Adrenal gland (tissue), 12 donors: Measurements from ENCODE around the gene SLC3A2. TPM values are rescaled to one million over a fixed set of nuclear protein-coding genes. Genes with fewer than 3 reads are reported as not detected.
"Not testable (repeated sequence)": the region's sequence is repeated elsewhere in the genome, so short reads cannot be mapped to it uniquely, and the experiment has no call there.

ENCODE experiments used
- DNase-seq, 7 donors: peaks; one replicate each; pipeline ENCODE4 v3.0.0-alpha.2; 2019 to 2020
- H3K27ac ChIP-seq, 5 donors: fragments of 200-600 bp; sonication (generic) in 4 of 5; 1 replicate in 3 of 5; 2 replicates in 2 of 5; pipeline versions ENCODE4 v1.5.1 to v1.8.0; 2016 to 2020; ENCODE audit warnings: mild to moderate bottlenecking in 1 of 5
- H3K27me3 ChIP-seq: fragments of 200-600 bp; 2 replicates; pipeline ENCODE4 v1.8.0; 2021
- H3K36me3 ChIP-seq, 2 donors: fragments of 200-600 bp; replicated peaks in 1 of 2; 1 replicate in 1 of 2; 2 replicates in 1 of 2; pipeline versions ENCODE4 v1.5.1 to v1.8.0; 2018 to 2022
- H3K4me1 ChIP-seq, 2 donors: fragments of 200-600 bp; replicated peaks in 1 of 2; 1 replicate in 1 of 2; 2 replicates in 1 of 2; pipeline versions ENCODE4 v1.5.1 to v1.8.0; 2018 to 2021
- H3K4me3 ChIP-seq, 4 donors: fragments of 200-600 bp; sonication (generic) in 3 of 4; one replicate each; pipeline ENCODE4 v1.5.1; 2016 to 2018
- H3K9me3 ChIP-seq, 3 donors: fragments of 200-600 bp; sonication (generic) in 1 of 3; replicated peaks in 1 of 3; 1 replicate in 2 of 3; 2 replicates in 1 of 3; pipeline versions ENCODE4 v1.5.1 to v1.8.0; 2016 to 2021
- POLR2A ChIP-seq, 2 donors: fragments of 450-650 bp; IDR thresholded peaks; one replicate each; pipeline ENCODE4 v1.6.1; 2017; ENCODE audit warnings: antibody characterized with exemption in 2 of 2, mild to moderate bottlenecking in 2 of 2, moderate library complexity in 1 of 2
- WGBS, 4 donors: extraction: QIAGEN DNeasy Blood & Tissue Kit in 2 of 4; methylation state at CpG; one replicate each; pipeline versions ENCODE4 v1.1.5 to v1.1.7; 2013 to 2017; 5-methylcytosine and 5-hydroxymethylcytosine counted together
- intact Hi-C, 2 donors: fragments of 100-400 bp; cut with DNase I; formaldehyde crosslinking; loops; one replicate each; pipeline versions ENCODE4 v1.14.1 to v1.15.0; 2022 to 2023
- polyA plus RNA-seq, 3 donors: library from polyadenylated mRNA; stranded (reverse); fragments of 200-250 nt in 2 of 3; fragments of 350-450 nt in 1 of 3; fragmentation: Illumina TruSeq in 1 of 3; extraction: RNeasy Lipid Tissue Mini Kit (QIAGEN cat#74804) in 1 of 3; gene quantifications; one replicate each; pipeline ENCODE4 v1.2.3, GENCODE V29; 2013 to 2014
- total RNA-seq, 9 donors: library from RNA; depleted of rRNA in 4 of 9; stranded (reverse); fragments of >200 nt in 4 of 9; fragments of 120-200 nt in 1 of 9; fragmentation: NEBNext Ultra II Directional in 1 of 9; extraction: Animal tissue kit (Norgen Biotek cat#: 25700) in 1 of 9; gene quantifications; one replicate each; pipeline versions ENCODE4 v1.1.0 to v1.2.4, GENCODE V29; 2013 to 2023
- TF ChIP-seq, protein P1 (sequence below), 6 experiments: fragments of 450-650 bp in 4 of 6; fragments of 200-600 bp in 2 of 6; sonication (generic) in 1 of 6; IDR thresholded peaks; 1 replicate in 5 of 6; 2 replicates in 1 of 6; pipeline versions ENCODE4 v1.5.1 to v1.8.0; 2016 to 2021; ENCODE audit warnings: antibody characterized with exemption in 6 of 6, mild to moderate bottlenecking in 2 of 6, moderate library complexity in 1 of 6
- donor health status: healthy with polysubstance abuse.
- donor health status: Bipolar disorder and iron deficiency.
- donor health status: DM: yes; HTN: yes; CAD: no.
- donor health status: DM: no; HTN: no; CAD: no.
- donor health status: DM: no; HTN: no; CAD: no.
- donor health status: DM: yes; HTN: yes; CAD: no.

Gene SLC3A2
- total and polyA plus RNA-seq, 12 donors: 103 to 398 (median 164) TPM

DNA sequence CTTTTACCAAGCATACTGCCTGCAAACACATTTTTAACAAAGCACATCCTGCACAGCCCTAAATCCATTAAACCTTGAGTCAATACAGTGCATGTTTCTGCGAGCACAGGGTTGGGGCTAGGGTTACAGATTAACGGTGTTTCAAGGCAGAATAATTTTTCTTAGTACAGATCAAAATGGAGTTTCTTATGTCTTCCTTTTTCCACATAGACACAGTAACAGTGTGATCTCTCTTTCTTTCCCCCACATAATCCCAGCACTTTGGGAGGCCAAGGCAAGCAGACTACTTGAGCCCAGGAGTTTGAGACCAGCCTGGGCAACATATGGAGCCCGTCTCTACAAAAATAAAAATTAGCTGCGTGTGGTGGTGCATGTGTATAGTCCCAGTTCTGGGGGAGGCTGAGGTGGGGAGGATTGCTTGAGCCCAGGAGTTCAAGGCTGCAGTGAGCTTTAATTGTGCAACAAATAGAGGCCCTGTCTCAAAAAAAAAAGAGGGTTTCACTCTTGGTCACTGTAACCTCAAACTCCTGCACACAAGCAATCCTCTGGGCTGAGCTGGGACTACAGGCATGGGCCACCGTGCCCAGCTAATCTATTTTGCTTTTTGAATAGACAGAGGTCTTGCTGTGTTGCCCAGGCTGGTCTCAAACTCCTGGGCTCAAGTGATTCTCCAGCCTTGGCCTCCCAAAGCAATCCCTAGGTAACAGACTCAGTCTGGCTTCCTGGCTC, 19.7 kb upstream of the SLC3A2 start:
- Histone ChIP-seq H3K9me3 (no peaks in the 10 kb centered on the region), H3K27me3 (no peaks in the 10 kb centered on the region), H3K4me1 (peaks cover 3 to 4% of the 10 kb centered on the region in 2 donors), H3K27ac (no peak overlapping the region), H3K4me3 (no peak overlapping the region), H3K36me3 (no peaks in the 10 kb centered on the region)
- 57 to 66% (median 64%) methylated on average over 5 of the region's 5 CpGs for WGBS, 4 donors
- no peak for DNase-seq
- intact Hi-C loops: loop anchor here (5.0 to 10.0 kb wide), 2 partner anchors 66 to 74 kb away; partner anchors contain the start of genes TMEM179B (in 1 of the 2) and TMEM223 (in 1 of the 2)
- TF ChIP-seq, protein P1, sequence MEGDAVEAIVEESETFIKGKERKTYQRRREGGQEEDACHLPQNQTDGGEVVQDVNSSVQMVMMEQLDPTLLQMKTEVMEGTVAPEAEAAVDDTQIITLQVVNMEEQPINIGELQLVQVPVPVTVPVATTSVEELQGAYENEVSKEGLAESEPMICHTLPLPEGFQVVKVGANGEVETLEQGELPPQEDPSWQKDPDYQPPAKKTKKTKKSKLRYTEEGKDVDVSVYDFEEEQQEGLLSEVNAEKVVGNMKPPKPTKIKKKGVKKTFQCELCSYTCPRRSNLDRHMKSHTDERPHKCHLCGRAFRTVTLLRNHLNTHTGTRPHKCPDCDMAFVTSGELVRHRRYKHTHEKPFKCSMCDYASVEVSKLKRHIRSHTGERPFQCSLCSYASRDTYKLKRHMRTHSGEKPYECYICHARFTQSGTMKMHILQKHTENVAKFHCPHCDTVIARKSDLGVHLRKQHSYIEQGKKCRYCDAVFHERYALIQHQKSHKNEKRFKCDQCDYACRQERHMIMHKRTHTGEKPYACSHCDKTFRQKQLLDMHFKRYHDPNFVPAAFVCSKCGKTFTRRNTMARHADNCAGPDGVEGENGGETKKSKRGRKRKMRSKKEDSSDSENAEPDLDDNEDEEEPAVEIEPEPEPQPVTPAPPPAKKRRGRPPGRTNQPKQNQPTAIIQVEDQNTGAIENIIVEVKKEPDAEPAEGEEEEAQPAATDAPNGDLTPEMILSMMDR (IDR thresholded peaks at IDR 0.05): no peak
- TF ChIP-seq POLR2A (IDR thresholded peaks at IDR 0.05): no peak

DNA sequence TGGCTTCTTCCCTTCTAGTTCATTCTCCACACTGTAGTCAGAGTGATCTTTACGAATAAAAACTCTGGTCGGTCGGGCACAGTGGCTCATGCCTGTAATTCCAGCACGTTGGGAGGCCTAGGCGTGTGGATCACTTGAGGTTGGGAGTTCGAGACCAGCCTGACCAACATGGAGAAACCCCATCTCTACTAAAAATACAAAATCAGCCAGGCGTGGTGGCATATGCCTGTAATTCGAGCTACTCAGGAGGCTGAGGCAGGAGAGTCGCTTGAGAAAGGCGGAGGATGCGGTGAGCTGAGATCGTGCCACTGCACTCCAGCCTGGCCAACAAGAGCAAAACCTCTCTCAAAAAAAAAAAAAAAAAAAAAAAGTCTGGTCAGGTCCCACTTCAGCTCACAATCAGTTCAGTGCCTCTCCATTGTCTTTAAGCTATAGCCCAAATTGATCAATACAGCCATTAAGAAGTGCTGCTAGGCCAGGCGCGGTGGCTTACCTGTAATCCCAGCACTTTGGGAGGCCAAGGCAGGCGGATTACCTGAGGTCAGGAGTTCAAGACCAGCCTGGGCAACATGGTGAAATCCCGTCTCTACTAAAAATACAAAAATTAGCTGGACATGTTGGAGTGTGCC, 19.0 kb upstream of the SLC3A2 start:
- H3K27me3 ChIP-seq, H3K9me3 ChIP-seq, H3K27ac ChIP-seq, H3K4me3 ChIP-seq, DNase-seq, H3K4me1 ChIP-seq, H3K36me3 ChIP-seq: not testable (repeated sequence)
- intact Hi-C loops: loop anchor here (5.0 to 10.0 kb wide), 2 partner anchors 67 to 74 kb away; partner anchors contain the start of genes TMEM179B (in 1 of the 2) and TMEM223 (in 1 of the 2)
- 91 to 96% (median 91%) methylated on average over 16 of the region's 16 CpGs for WGBS, 4 donors

DNA sequence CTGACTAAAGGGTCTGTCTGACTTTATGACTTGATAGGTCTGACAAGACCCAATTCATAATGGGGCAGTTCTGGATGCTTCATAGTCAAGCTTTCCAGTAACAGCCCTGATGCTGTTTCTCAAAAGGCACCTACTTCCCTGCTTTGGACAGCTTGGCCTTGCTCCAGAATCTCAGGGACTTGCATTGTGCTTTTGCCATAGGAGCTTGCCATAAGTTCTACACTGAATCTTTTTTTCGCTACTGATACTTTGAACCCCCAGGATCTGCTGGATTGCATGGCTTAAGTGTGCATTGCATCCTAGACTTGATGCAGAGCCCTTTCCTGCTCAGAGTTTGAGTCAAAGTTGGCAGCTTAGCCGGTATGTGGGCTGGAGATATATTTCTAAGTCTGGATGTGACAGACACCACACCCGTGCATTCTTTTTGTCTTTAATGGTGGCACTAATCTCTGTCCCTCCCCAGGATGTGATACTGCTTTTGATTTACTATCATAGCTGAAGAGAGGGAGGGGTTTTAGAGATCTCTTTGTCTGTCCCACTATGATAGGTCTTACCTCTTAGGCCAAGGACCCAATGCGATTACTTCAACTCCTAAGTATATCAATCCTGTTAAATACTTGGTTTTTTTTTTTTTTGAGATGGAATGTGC, 16.9 kb upstream of the SLC3A2 start:
- intact Hi-C loops: loop anchor here (5.0 to 10.0 kb wide), 2 partner anchors 69 to 77 kb away; partner anchors contain the start of genes TMEM179B (in 1 of the 2) and TMEM223 (in 1 of the 2)
- Histone ChIP-seq H3K9me3 (no peaks in the 10 kb centered on the region), H3K27ac (no peak overlapping the region), H3K4me1 (no peaks in the 10 kb centered on the region), H3K36me3 (no peaks in the 10 kb centered on the region), H3K27me3 (no peaks in the 10 kb centered on the region), H3K4me3 (no peak overlapping the region)
- TF ChIP-seq POLR2A (IDR thresholded peaks at IDR 0.05): no peak
- DNase-seq: no peak
- WGBS, 4 donors: 72 to 79% (median 76%) methylated on average over 3 to 4 of the region's 4 CpGs

DNA sequence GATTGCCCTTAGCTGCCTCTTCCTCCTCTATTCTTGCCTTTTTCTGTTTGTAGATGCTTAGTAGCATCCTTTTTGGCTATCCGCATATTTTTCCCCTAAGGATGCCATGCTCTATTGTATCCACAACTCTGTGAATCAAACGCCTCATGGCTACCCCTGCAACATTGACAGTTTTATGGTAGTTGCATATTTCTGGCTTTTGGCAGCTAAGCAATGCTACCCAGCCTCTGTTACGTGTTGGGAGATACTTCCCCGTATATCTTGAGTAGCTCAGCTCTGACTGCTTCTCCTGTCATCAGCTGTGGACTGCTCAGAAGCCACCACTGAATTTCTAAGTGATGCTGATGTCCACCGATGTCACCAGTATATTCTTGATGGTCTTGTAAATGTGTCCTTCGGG, 15.1 kb upstream of the SLC3A2 start:
- H3K4me1 ChIP-seq: no peaks in the 10 kb centered on the region
- no peak overlapping the region for H3K27ac ChIP-seq
- H3K36me3 ChIP-seq: no peaks in the 10 kb centered on the region
- TF ChIP-seq, protein P1 (IDR thresholded peaks at IDR 0.05): no peak
- TF ChIP-seq POLR2A (IDR thresholded peaks at IDR 0.05): no peak
- H3K4me3 ChIP-seq: no peak overlapping the region
- intact Hi-C loops: loop anchor here in 1 of 2 donors (10.0 kb wide), 1 partner anchor 71 kb away; the partner anchor contains the start of gene TMEM223
- WGBS, 4 donors: 71 to 79% (median 78%) methylated on average over 6 of the region's 6 CpGs
- DNase-seq: no peak
- H3K9me3 ChIP-seq: no peaks in the 10 kb centered on the region
- H3K27me3 ChIP-seq: no peaks in the 10 kb centered on the region

DNA sequence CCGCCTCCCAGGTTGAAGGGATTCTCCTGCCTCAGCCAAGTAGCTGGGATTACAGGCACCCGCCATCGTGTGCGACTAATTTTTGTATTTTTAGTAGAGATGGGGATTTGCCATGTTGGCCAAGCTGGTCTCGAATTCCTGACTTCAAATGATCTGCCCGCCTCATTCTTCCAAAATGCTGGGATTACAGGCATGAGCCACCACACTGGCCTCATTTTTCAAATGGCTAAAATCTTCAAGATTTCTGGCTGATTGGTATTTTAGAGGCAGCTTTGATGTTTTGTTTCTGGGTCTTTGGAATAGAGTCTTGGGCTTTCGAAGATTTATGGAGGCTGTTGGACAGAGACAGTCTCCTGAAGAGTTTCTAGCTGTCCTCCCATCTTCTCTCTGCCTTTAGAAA, 5.8 kb upstream of the SLC3A2 start:
- no peaks in the 10 kb centered on the region for H3K27me3 ChIP-seq
- WGBS, 4 donors: 97 to 98% (median 97%) methylated on average over 7 of the region's 7 CpGs
- DNase-seq: no peak
- no peaks in the 10 kb centered on the region for H3K36me3 ChIP-seq
- no peaks in the 10 kb centered on the region for H3K9me3 ChIP-seq
- peaks cover 8% of the 10 kb centered on the region in 2 donors for H3K4me1 ChIP-seq
- intact Hi-C loops: no loop called here
- no peak overlapping the region for H3K4me3 ChIP-seq
- TF ChIP-seq POLR2A (IDR thresholded peaks at IDR 0.05): no peak
- TF ChIP-seq, protein P1 (IDR thresholded peaks at IDR 0.05): no peak
- H3K27ac ChIP-seq: no peak overlapping the region
